HG03045 (cell line): ENCODE results near the gene MRGPRG.
"Not testable (repeated sequence)": the region's sequence is repeated elsewhere in the genome, so short reads cannot be mapped to it uniquely, and the experiment has no call there.

Experiments
- ATAC-seq: cut with Tn5 transposase; IDR thresholded peaks from one replicate; pipeline ENCODE4 v1.9.1; 2021; ENCODE audit warnings: mild to moderate bottlenecking, moderate library complexity; ENCODE audit not compliant: unreplicated experiment

The MRGPRG gene, protein sequence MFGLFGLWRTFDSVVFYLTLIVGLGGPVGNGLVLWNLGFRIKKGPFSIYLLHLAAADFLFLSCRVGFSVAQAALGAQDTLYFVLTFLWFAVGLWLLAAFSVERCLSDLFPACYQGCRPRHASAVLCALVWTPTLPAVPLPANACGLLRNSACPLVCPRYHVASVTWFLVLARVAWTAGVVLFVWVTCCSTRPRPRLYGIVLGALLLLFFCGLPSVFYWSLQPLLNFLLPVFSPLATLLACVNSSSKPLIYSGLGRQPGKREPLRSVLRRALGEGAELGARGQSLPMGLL

DNA sequence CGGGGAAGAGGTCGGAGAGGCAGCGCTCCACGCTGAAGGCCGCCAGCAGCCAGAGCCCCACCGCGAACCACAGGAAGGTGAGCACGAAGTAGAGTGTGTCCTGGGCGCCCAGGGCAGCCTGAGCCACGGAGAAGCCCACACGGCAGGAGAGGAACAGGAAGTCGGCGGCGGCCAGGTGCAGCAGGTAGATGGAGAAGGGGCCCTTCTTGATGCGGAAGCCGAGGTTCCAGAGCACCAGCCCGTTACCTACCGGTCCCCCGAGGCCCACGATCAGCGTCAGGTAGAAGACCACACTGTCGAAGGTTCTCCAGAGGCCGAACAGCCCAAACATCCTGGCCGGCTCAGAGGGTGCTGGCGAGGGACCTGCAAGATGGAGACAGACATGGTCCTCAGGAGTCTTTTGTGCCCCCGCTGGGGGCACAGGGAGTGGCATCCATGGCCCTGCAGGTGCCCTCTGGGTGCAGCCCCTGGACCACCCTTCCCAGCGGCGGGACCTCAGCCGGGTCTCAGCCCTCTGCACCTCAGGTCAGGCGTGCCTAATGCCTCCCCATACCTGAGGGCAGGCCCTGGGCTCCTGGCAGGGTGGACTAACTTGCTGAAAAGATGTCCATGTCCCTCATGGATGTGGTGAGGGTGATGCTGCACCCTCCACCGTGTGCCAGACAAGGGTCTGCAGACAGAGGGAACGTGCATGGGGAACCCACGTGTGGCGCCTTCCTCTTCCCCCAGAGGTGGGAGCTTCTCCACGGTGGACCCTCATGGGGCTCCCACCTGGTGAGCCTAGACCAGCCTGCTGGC lies at the start of gene MRGPRG:
Gene MRGPRG, minus strand, starts transcription at position 331 of the 798 bp plus-strand sequence. Its CDS starts 0 bp downstream, at position 331.
- ATAC-seq, result no peak

DNA sequence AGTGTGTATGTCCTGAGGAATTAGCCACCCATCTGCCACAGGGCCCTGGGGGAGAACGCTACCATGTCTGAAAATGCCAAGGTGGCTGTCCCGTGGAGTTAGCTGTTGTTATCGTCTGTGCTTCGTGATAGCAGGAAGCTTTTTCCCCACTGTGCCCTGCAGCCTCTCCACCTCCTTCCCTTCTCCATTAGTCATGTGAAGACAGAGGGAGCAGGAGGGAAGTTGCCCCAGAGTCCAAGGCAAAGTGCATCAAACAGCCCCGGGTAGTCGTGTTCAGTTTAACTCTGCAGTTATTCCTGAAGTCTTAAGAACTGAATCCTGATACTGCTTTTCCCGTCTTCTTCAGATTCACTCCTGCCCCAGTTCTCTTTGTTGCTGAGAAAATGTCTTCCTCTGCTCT lies 43.9 kb upstream of the MRGPRG start:
- not testable (repeated sequence) for ATAC-seq

DNA sequence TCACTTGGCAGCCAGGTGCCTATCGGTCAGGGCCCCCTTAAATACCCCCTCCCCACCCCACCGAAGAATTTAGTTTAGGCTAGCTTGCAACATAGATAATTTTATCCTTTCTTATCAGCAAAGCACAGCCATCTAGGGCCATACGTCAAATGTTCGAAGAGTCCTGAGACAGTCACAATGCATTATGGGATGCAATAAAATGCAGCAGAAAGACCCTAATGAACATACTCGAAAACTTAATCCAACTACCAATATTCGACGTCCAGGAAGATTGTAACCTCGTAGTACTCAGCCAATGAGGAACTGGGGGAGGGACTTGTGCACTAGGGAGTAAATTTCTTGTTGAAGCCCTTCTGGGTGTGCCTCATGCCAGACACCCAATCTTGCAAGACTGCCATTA lies 43.2 kb upstream of the MRGPRG start:
- not testable (repeated sequence) for ATAC-seq

DNA sequence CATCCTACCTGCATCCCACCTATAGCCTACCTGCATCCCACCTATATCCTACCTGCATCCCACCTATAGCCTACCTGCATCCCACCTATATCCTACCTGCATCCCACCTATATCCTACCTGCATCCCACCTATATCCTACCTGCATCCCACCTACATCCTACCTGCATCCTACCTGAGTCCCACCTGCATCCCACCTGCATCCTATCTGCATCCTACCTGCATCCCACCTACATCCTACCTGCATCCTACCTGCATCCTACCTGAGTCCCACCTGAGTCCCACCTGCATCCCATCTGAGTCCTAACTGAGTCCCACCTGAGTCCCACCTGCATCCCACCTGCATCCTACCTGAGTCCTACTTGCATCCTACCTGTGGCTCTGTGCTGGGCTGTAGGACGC lies 38.9 kb upstream of the MRGPRG start:
- ATAC-seq, result not testable (repeated sequence)

DNA sequence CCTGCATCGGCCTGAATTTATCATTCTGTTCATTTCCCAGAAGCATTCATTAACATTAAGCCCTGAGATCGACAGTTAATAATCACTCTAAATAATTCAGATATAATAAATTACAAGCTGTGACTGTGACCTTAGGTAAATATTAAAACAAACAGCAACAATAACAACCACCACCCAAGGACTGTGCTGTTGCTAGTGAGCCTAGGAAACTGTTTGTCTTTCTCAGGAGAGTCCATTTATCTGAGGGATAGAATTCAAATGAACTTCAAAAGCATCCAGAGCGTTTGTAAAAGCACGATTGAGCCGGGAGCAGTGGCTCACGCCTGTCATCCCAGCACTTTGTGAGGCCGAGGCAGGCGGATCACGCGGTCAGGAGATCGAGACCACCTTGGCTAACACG lies 36.6 kb upstream of the MRGPRG start:
- not testable (repeated sequence) for ATAC-seq

DNA sequence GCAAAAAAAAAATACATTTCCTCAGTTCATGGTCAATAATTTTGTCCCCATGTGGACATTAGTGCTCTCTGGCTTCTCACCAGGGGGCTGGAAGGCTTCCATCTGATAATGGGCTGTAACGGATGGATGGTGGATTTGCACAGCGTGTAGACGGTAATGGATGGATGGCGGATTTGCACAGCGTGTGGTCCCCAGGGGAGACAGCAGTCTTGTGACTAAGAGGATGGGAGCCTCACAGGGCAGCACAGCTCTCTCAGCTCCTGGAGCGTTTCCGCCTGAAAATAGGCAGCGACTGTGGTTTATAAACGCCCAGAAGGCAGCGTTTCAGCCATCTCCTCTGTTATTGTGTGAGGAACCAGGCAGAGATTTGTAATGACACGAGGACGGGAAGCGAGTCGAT lies 36.2 kb upstream of the MRGPRG start:
- not testable (repeated sequence) for ATAC-seq

DNA sequence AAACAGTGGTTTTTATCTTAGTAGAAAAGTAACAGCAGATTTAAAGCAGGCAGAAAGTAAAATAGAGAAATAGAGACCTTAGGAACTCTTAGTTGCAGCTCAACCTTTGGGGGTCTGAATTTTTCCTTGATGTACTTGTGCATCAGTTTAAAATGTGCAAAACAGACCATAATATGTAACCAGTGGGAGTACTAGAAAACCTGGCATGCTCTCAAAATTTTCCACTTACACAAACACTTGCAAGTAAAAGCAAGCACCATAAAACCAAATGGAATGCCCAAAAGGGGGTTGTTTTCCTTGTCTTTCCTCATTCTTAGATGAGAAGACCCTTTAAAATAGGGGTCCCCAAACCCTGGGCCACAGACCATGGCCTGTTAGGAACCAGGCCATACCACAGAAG lies 26.5 kb upstream of the MRGPRG start:
- no peak for ATAC-seq

DNA sequence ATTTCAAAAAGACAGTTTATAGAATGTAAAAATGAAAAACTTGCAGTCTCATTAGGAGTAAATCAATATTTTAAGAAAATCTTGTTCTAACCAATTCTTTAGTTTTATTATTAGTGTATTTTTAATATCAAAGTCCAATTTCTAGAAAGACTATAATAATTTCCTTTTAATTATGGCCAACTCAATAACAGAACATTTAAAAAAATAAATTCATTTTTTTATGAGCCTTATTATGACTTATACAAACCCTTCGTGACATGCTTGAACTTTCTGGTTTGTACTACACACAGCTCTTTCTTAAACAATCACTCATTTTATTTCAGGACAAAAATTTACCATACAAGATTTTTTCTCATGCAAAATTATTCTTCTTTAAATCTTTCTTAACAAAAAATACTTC lies 25.3 kb upstream of the MRGPRG start:
- no peak for ATAC-seq

DNA sequence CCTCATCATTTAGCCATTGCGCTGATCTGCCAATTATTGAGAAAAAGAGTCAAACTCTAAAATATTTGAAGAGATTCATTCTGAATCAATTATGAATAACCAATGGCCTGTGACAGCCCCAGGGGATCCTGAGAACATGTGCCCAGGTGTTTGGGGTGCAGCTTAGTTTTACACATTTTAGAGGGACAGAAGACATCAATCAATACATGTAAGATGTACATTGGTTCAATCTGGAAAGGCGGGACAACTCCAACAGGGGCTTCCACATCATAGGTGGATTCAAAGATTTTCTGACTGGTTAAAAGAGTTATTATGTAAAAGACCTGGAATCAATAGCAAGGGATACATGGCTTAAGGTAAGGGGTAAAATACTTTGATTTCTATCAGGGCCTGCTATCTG lies 18.5 kb upstream of the MRGPRG start:
- no peak for ATAC-seq

DNA sequence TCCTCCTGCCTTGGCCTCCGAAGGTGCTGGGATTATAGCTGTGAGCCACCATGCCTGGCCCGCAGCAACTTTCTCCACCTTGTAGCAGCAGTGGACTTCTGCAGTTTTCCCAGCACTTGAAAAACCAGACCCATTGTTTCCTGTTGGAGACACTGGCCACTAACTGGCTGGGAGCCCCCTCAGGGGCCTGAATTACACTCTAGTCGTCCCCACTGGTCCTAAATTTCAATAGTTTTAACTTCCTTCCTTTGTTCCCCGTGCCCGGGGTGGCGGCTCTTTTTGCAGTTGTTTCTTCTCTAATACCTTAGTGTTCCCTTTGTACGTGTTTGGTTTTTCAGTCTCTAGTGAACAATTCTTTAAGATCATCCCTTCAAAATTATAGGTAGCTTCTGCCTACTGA lies 16.2 kb upstream of the MRGPRG start:
- no peak for ATAC-seq

DNA sequence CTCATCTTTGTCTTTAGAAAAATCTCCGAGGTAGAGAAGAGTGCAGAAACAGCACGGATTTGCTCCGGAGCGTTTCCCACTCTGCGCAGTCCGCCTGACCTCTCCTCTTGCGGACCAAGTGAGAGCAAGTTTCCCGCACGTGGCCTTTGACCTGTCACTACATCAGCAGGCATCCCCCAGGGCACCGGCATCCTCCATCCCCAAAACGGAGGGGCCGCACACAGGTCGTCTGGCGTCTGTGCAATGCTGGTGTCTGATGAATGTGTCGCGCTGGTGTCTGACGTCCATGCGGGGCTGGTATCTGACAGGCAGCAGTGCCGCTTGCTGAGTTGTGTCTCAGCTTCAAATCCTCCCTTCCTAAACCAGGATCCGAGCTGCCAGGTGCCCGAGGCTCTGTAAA lies 14.3 kb upstream of the MRGPRG start:
- ATAC-seq, result no peak

DNA sequence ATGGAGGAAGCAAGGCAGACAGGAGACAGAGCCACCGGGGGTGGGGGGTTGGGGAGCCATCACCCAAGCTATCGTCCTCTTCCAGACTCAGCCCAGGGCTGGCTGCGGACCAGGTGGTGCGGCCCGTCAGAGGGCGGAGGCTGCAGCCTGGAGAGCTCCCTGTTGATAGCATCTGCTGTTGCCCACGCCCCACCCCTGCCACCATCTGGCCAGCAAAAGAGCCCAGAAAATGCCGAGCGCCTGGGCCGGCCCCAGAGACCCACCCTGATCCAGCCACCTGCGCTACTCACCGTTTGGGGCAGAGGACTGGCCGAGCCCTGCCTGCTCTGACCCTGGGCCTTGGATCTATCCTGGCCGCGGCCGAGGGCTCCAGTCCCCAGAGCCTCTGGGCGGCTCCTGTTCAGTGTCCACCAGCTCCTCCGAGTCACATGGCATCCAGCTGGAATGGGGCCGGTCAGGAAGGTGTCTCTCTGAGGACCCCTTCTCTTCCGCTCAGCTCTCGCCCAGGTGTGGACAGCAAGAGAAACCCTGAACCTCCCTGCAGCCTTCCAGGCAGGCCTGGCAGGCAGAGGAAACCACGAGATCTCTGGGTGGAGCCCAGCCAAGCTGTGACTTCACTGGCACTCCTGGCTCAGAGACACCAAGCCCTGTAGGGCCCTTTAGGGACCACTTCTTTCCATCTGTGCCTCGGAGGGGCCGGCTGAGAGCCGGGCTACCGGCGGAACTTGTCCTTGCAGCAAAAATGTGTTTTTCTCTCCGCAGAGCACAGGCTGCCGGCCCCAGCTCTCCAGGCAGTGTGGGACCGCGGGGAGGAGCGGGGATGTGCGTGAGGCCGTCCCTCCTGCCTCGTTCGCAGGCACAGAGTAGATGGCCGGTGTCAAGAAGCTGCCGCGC lies 13.5 kb upstream of the MRGPRG start, which contains the start of gene MRGPRE:
Gene MRGPRE, minus strand, starts transcription at position 567 of the 894 bp plus-strand sequence. CDS start 3,618 bp downstream, outside the sequence.
- ATAC-seq, result no peak

DNA sequence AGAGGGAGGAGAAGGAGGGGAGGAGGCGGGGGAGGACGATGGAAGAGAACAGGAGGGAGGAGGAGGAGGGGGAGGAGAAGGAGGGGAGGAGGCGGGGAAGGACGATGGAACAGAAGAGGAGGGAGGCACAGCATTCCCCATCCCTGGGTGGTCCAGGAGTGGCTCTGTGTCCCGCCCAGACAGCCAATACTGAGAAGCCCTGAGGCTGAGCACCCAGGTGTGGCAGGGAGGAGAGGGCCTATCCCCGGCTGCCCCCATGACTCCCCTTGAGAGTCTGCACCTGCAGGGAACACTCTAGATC lies 12.9 kb upstream of the MRGPRG start:
- ATAC-seq, result no peak

DNA sequence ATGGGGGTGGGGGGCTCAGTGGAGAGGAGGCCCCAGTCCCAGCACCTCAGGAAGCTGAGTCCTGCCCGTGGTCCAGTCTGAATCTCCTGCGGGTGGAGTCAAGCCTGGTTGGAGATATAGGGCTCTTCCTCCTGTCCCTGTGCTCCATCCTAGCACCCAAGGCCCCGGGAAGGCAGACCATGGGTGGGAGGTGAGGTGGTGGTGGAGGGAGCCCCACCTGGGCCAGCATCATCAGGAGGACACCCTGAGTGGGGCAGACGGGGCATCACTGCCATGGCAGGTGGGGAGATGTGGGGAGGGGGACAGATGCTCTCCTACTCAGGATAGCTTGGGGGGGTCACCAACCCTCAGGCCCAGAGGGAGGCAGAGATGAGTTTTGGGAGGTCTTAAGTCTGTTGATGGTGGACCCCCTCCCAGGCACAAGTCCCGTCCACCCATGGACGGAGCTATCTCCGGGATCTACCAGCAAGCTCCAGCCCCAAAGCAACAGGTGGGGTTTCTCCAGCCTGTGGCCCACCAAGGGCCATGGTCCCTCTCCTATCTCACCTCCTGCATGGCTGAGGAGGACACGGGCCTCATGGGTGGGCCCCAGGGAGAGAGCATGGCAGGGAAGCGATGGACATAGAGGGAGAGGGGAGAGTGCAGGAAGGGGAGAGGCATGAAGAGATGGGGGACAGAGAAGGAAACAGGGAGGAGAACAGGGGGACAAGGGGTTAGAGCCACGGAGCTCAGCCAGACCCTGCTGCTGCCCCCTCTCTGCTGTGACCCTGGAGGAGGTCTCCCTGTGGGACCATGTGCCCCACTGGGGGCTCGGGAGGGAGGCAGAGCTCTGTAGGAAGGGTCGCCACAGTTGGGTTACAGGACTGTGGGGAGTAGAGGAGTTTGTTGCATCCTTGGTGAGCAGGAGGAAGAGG lies 12.3 kb upstream of the MRGPRG start:
- no peak for ATAC-seq

DNA sequence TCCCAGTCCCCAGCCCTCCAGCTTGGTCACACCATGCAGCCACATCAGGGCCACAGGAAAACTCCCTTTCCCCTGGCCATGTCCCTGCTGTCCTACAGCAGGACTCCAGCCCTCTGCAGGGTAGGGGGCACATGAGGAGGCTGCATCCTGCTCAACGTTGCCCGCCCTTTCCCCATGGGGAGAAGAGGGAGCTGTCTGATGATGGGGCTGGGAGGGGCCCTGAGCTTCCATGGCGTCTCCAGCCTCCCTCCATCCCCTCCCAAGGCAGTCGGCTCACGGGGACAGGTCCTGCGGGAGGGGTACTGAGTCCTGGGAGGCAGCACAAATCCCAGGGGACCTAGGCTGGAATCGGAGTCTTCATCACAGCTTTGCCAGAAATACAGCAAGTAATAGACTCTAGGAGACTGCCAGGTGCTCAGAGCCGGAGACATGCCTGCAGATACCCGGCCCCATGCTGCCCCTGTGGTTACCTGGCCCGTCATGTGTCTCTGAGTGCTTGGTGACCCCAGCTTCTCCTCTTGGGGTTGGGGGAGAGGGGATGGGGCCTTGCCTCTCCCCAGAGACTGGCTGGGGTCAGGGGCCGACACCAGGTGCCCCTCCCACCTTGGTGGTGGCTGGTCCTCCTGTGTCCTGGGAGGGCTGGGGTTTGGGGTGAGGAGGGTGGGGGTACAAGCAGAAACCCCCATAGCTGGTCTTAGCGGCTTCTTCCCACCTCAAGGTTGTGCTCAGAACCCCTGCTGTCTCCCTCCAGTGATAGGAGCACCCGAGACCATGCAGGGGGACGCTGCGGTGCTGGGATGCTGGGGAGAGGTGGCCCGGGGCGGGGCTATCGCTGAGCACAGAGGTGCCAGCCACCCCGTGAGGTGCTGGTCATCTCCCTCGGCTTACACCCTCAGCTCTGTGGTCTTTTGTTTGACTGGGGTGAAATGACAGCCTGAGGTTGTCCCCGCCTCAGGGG lies 11.3 kb upstream of the MRGPRG start:
- no peak for ATAC-seq

DNA sequence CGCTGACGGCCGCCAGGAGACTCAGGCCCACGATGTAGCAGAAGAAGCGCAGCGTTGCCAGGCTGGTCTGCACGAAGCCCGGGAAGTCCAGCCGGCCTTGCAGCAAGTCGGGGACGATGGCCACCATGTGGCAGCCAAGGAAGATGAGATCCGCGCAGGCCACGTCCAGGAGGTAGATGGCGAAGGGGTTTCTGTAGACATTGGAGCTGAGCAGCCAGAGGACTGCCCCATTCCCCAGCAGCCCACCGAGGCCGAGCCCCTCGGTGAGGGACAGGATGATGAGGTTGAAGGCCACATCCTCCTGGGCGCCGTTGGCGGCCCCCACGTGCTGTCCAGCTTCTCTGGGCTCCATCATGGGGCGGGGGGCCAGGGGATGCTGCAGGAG lies 9.8 kb upstream of the MRGPRG start:
- no peak for ATAC-seq

DNA sequence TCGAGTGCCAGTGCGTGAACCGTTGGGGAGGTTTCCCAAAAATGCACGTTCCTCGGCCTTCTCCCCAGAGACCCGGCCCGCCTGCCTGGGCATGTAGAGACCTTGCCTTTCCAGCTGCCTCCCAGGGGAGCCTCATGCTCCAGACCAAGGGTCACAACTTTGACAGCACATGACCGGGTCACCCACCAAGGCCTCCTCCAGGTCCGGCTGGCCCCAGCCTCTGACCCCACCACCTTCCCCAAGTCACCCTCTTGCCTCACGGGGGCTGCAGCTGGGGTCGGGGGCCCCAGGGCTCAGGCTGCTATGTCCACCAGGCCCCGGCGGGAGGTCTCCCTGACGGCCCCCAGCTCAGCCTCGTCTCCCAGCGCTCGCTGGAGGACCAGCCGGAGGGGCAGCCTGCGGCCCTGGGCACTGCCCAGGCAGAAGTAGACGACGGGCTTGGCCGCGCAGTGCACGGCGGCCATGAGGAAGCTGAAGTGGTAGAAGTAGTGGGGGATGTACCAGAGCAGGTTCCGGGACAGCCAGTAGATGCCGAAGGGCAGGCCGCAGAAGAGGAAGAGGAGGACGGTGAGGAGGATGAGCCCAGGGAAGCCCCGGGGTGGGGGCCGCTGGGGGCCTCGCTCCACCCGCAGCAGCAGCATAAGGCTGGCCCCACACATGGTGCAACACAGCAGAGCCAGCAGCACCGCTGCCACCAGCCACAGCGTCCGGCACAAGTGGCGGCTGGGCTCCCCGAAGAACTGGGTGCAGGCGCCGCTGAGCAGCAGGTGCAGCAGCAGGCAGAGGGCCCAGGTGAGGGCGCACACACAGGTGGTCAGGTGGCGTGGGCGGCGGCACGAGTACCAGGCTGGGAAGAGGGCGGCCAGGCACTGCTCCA lies 9.2 kb upstream of the MRGPRG start:
- ATAC-seq, result no peak

DNA sequence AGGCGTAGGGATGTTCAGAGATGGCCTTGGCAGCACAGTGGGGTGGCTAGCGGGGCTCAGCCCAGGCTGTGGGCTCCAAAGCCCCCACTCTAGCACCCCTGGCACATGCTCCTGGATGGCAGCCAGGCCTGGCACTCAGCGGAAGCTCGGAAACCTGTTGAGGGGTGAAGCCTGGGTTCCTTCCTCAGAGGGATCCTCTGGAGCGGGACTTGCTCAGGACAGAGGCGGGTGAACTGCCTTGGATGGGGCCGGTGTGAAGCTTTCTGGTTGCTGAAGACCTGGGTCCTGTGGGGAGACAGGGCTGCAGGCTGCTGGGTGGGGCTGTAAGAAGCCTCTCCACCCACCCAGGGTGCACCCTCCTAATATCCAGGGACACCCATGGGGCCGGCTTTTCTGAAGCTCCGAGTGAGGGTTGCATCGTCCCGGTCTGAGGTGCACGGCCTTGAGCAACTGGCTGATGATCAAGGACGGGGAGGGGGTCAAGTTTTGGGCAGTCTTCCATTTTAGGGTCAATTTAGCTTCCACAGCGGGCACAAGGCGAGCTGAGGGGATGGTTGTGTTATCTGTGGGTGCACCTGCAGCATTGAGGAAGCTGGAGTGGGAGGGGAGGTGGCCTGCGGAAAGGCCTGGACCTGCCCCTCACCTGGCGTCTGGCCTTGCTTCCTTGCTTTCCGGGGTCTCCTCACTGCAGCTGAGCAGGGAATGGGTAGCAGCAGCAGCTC lies 8.4 kb upstream of the MRGPRG start:
- no peak for ATAC-seq
